Stomach (tissue), 4 donors: Measurements from ENCODE around the gene CORO1C.

Experiments used
- POLR2A ChIP-seq, 4 donors: fragments of 450-650 bp; IDR thresholded peaks; one replicate each; pipeline ENCODE4 v1.6.1; 2016; ENCODE audit warnings: antibody characterized with exemption in 4 of 4, control low read depth in 2 of 4, mild to moderate bottlenecking in 1 of 4, moderate library complexity in 1 of 4
- POLR2AphosphoS5 ChIP-seq, 3 donors: sonication (generic); formaldehyde crosslinking; IDR thresholded peaks; one replicate each; pipeline ENCODE4 v1.6.1; 2016; ENCODE audit warnings: antibody characterized with exemption in 3 of 3
- TF ChIP-seq, protein P1 (sequence below), 7 experiments: fragments of 450-650 bp in 4 of 7; fragments of 200-600 bp in 3 of 7; sonication (generic) in 3 of 7; IDR thresholded peaks; one replicate each; pipeline ENCODE4 v1.5.1; 2016 to 2019; ENCODE audit warnings: antibody characterized with exemption in 7 of 7, control low read depth in 2 of 7, mild to moderate bottlenecking in 1 of 7

DNA sequence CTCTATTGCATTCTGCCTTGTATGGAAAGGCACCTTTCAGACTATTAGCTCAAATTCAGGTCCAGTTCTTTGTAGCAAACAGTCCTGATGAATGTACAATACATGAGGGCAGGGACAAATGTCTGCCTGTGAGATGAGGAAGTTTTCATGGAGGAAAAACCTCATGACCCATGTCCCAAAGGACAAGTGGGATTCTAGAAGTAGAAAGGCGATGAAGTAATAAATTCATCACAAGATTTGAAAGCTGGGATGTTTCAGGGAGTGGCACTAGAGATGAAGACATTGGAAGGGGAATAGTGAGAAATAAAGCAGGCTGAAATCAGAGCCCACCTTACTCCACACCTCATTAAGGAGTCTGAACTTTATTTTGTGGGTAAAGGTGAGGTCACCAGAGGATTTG, 4.2 kb downstream of the CORO1C start:
- TF ChIP-seq POLR2A (IDR thresholded peaks at IDR 0.05) (no peak), POLR2AphosphoS5 (IDR thresholded peaks at IDR 0.05) (no peak)
- TF ChIP-seq, protein P1, sequence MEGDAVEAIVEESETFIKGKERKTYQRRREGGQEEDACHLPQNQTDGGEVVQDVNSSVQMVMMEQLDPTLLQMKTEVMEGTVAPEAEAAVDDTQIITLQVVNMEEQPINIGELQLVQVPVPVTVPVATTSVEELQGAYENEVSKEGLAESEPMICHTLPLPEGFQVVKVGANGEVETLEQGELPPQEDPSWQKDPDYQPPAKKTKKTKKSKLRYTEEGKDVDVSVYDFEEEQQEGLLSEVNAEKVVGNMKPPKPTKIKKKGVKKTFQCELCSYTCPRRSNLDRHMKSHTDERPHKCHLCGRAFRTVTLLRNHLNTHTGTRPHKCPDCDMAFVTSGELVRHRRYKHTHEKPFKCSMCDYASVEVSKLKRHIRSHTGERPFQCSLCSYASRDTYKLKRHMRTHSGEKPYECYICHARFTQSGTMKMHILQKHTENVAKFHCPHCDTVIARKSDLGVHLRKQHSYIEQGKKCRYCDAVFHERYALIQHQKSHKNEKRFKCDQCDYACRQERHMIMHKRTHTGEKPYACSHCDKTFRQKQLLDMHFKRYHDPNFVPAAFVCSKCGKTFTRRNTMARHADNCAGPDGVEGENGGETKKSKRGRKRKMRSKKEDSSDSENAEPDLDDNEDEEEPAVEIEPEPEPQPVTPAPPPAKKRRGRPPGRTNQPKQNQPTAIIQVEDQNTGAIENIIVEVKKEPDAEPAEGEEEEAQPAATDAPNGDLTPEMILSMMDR (IDR thresholded peaks at IDR 0.05), result no peak
